ENCODE data around the gene IFITM1. TPM values are rescaled to one million over a fixed set of nuclear protein-coding genes. Genes with fewer than 3 reads are reported as not detected.

Gene IFITM1
- total and polyA plus RNA-seq, 3 experiments from 2014 or later = 70.7 to 2,153 (median 75.9) TPM

DNA sequence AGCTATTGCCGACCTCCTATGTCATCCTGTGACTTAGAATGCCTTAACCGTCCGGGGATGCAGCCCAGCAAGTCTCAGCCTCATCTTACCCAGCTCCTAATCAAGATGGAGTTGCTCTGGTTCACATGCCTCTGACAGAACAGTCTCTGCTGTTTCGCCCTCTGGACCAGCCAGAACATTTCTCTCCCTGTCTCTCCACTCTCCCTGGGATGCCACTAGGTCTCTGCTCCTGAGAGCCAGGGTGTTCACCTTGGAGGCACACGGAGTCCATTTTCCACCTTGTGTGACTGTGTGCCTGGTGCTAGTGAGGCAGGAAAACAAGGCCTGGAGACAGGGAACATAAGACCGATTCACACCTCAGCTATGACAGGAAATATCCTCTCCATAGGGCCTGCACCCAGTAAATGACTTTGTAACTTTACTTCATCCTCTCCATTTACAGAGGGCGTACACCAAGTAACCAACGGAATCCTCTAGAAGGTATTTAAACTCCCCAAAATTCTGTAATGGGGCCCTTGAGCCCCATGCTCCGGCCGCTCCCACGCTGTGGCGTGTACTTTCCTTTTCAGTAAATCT is 38.7 kb downstream of the IFITM1 start:
- DNase-seq = peak in 1 of 5 donors; percentile 26
- peak overlapping the region in 7 of 8 donors; percentile 43 to 99 (median 68) for H3K27ac Mint-ChIP-seq
- H3K9me3 Mint-ChIP-seq = no peaks in the 10 kb centered on the region
- peaks cover 45 to 49% (median 46%) of the 10 kb centered on the region in 3 donors for H3K4me1 Mint-ChIP-seq
- H3K27ac ChIP-seq (ENCODE audit: low read depth, low read length) = no peak overlapping the region
- H3K36me3 ChIP-seq (ENCODE audit: insufficient read depth, low read length) = no peaks in the 10 kb centered on the region
- no peaks in the 10 kb centered on the region for H3K36me3 Mint-ChIP-seq
- H3K9me3 ChIP-seq (ENCODE audit: low read length) = no peaks in the 10 kb centered on the region
- H3K4me1 ChIP-seq (ENCODE audit: insufficient read depth, low read length) = peaks cover 25% of the 10 kb centered on the region
- no peaks in the 10 kb centered on the region for H3K27me3 ChIP-seq (ENCODE audit: insufficient read depth, low read length, poor library complexity, severe bottlenecking)
- ChIA-PET POLR2A (interaction anchor here (0.5 to 1.7 kb wide), 3 partner anchors 13 to 40 kb away, joined by 3 to 4 read pairs (median 4); no protein-coding TSS in a partner anchor), CTCF (interaction anchor here (0.9 to 3.9 kb wide), 3 partner anchors 13 to 44 kb away, joined by 3 to 25 read pairs (median 3); no protein-coding TSS in a partner anchor)
- H3K27me3 Mint-ChIP-seq = no peaks in the 10 kb centered on the region
- H3K4me3 Mint-ChIP-seq = no peak overlapping the region
- H3K4me3 ChIP-seq (ENCODE audit: low read length) = no peak overlapping the region

DNA sequence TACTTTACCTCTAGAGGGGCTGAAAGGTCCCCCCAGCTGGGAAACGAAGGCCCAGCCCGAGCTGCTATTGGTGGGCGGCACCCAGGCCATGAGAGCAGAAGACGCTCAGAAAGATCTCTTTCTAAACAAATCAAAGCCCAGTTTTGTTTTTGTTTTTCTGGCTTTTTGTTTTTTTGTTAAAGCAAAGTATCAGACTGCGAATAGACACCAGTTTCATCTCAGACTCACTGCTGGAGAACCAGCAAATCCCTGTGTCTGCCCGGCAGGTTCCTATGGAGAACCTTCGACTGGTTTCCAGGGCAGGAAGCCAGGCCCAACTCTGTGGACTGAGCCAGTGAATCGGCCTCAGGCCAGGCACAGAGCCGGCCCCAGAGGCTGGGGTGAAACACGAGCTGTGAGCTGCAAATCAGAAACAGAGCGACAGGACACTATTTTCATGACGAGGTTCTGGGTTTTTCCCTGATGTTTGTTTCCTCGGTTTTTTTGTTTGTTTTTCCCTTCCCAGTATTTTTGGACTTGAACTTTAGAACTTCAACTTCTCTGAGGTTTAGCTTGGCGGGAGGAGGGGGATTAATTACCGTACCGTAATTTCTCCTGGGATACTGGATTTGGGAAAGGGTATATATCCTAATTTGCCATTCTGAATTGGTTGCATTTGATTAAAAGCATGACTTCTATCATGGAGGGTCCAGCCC is 39.5 kb downstream of the IFITM1 start:
- Mint-ChIP-seq H3K36me3 (no peaks in the 10 kb centered on the region), H3K9me3 (no peaks in the 10 kb centered on the region), H3K4me3 (peak overlapping the region in 2 of 7 donors; percentile 51 to 66), H3K27ac (peak overlapping the region; percentile 36 to 99 (median 76)), H3K27me3 (no peaks in the 10 kb centered on the region), H3K4me1 (peaks cover 45 to 49% (median 46%) of the 10 kb centered on the region in 3 donors)
- Histone ChIP-seq H3K4me3 (ENCODE audit: low read length) (no peak overlapping the region), H3K36me3 (ENCODE audit: insufficient read depth, low read length) (no peaks in the 10 kb centered on the region), H3K9me3 (ENCODE audit: low read length) (no peaks in the 10 kb centered on the region), H3K27ac (ENCODE audit: low read depth, low read length) (peak overlapping the region; percentile 31), H3K4me1 (ENCODE audit: insufficient read depth, low read length) (peaks cover 25% of the 10 kb centered on the region), H3K27me3 (ENCODE audit: insufficient read depth, low read length, poor library complexity, severe bottlenecking) (no peaks in the 10 kb centered on the region)
- ChIA-PET POLR2A (interaction anchor here (0.5 to 1.7 kb wide), 3 partner anchors 14 to 41 kb away, joined by 3 to 4 read pairs (median 4); no protein-coding TSS in a partner anchor), CTCF (interaction anchor here (0.7 to 3.9 kb wide), 4 partner anchors 14 to 72 kb away, joined by 3 to 25 read pairs (median 3); no protein-coding TSS in a partner anchor)
- DNase-seq = no peak

DNA sequence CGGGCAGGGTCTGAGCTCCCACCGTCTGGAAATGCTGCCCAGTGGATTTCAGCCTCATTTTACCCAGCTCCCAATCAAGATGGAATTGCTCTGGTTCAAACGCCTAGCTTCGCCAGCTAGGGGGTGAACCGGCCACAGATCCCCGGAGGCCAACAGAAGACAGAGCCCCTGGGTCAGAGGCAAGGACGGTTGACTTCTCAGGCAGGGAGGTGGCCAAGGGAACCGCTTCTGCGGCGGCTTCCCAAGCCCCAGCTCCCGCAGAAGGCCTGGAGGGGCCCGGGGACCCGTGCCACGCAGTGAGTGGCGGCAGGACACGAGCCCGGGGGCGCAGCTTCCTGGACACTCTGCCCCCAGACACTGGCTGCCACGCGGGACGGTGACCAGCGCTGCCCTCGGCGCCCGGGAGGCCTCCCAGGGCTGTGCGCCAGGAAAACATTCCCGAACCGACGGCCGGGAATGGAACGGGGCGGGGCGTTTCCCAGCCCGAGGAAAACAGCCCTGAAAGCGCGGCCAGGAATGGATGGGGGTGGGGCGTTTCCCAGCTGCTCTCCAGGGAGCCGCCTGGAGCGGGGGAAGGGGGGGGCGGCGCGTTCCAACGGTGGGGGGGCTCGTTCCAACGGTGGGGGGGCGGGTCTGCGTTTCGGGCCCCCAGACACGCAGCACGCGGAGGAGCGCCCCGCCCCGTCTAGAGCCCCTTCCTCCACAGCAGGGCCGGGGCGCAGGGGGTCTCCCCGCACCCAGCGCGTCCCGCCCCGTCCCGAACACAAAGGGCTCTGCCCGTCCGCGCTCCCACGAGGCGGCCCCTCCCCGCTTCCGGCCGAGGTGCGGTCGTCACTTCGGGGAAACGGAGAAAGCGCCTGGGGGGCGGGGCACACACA is 42.0 kb downstream of the IFITM1 start:
- Mint-ChIP-seq H3K4me3 (peak overlapping the region; percentile 63 to 85 (median 81)), H3K36me3 (no peaks in the 10 kb centered on the region), H3K4me1 (peaks cover 47 to 49% (median 48%) of the 10 kb centered on the region in 3 donors), H3K9me3 (peaks cover 0 to 2% (median 0%) of the 10 kb centered on the region in 5 donors), H3K27me3 (no peaks in the 10 kb centered on the region), H3K27ac (peak overlapping the region; percentile 78 to 99 (median 94))
- POLR2A ChIA-PET = interaction anchor here (0.6 to 1.8 kb wide), 11 partner anchors 17 to 150 kb away, joined by 3 to 7 read pairs (median 4); partner anchors contain the start of genes BET1L and RIC8A
- Histone ChIP-seq H3K27me3 (ENCODE audit: insufficient read depth, low read length, poor library complexity, severe bottlenecking) (no peaks in the 10 kb centered on the region), H3K4me3 (ENCODE audit: low read length) (peak overlapping the region; percentile 84), H3K4me1 (ENCODE audit: insufficient read depth, low read length) (peaks cover 25% of the 10 kb centered on the region), H3K9me3 (ENCODE audit: low read length) (no peaks in the 10 kb centered on the region), H3K27ac (ENCODE audit: low read depth, low read length) (peak overlapping the region; percentile 82), H3K36me3 (ENCODE audit: insufficient read depth, low read length) (no peaks in the 10 kb centered on the region)
- peak; percentile 75 to 90 (median 84) for DNase-seq
- CTCF ChIA-PET = interaction anchor here (0.9 to 3.9 kb wide), 20 partner anchors 8 to 150 kb away, joined by 3 to 25 read pairs (median 3); no protein-coding TSS in a partner anchor

- CTCF ChIA-PET = interaction anchor here (1.5 to 3.0 kb wide), 2 partner anchors 51 to 106 kb away, joined by 12 to 21 read pairs; no protein-coding TSS in a partner anchor
- H3K4me1 ChIP-seq (ENCODE audit: insufficient read depth, low read length) = peaks cover 18% of the 10 kb centered on the region
Measured at GRCh38 chr11:356610-357009, 42.8 kb downstream of the IFITM1 start.

GRCh38 chr11:357582-357981 is 43.7 kb downstream of the IFITM1 start:
- no peak overlapping the region for H3K4me3 Mint-ChIP-seq
- CTCF ChIA-PET = no interaction called here
- Histone ChIP-seq H3K27me3 (ENCODE audit: insufficient read depth, low read length, poor library complexity, severe bottlenecking) (no peaks in the 10 kb centered on the region), H3K9me3 (ENCODE audit: low read length) (no peaks in the 10 kb centered on the region), H3K27ac (ENCODE audit: low read depth, low read length) (no peak overlapping the region), H3K4me1 (ENCODE audit: insufficient read depth, low read length) (peaks cover 18% of the 10 kb centered on the region), H3K4me3 (ENCODE audit: low read length) (no peak overlapping the region), H3K36me3 (ENCODE audit: insufficient read depth, low read length) (no peaks in the 10 kb centered on the region)
- peaks cover 0 to 3% (median 0%) of the 10 kb centered on the region in 5 donors for H3K9me3 Mint-ChIP-seq
- H3K27ac Mint-ChIP-seq = no peak overlapping the region
- no peaks in the 10 kb centered on the region for H3K36me3 Mint-ChIP-seq
- POLR2A ChIA-PET = no interaction called here
- DNase-seq = no peak
- no peaks in the 10 kb centered on the region for H3K27me3 Mint-ChIP-seq
- peaks cover 33 to 35% (median 33%) of the 10 kb centered on the region in 3 donors for H3K4me1 Mint-ChIP-seq

More at GRCh38 chr11:356610-357009, 42.8 kb downstream of the IFITM1 start:
- Mint-ChIP-seq H3K4me1 (peaks cover 40 to 41% (median 40%) of the 10 kb centered on the region in 3 donors), H3K9me3 (peaks cover 0 to 2% (median 0%) of the 10 kb centered on the region in 5 donors), H3K27ac (no peak overlapping the region), H3K36me3 (no peaks in the 10 kb centered on the region), H3K4me3 (no peak overlapping the region), H3K27me3 (no peaks in the 10 kb centered on the region)
- POLR2A ChIA-PET = interaction anchor here (1.1 to 1.8 kb wide), 4 partner anchors 27 to 149 kb away, joined by 4 to 7 read pairs (median 4); partner anchors contain the start of genes BET1L and RIC8A
- no peak overlapping the region for H3K27ac ChIP-seq (ENCODE audit: low read depth, low read length)
- H3K4me3 ChIP-seq (ENCODE audit: low read length) = no peak overlapping the region
- no peaks in the 10 kb centered on the region for H3K36me3 ChIP-seq (ENCODE audit: insufficient read depth, low read length)
- no peaks in the 10 kb centered on the region for H3K9me3 ChIP-seq (ENCODE audit: low read length)
- no peaks in the 10 kb centered on the region for H3K27me3 ChIP-seq (ENCODE audit: insufficient read depth, low read length, poor library complexity, severe bottlenecking)
- DNase-seq = no peak

DNA sequence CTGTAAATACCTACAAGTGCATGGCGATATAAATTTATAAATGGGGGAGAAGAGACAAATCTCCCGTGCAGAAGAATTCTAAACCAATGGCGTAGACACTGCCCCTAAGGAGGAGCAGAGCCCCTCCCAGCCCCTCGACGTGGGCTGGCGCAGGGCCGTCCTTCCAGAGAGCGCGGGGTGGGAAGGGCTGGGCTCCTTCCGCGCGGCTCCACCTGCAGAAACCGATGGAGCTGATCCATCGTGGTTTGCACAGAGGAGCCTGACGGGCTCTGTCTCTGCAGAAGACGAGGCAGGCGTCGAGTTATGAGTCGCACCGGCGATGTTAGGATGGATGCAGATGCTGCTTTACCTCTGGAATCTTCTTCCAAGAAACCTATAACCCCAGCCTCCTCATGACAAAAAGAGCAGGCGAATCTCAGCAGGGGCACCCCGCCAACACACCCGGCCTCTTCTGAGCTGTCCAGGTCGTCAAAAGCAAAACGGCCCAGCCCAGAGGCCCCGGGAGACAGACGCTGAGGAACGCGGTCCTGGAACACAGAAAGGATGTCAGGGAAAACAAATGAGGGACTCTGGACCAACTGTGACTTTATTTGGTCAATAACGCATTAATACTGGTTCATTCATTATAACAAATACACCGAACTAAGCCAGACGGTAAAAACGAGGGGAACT is 44.4 kb downstream of the IFITM1 start:
- H3K36me3 Mint-ChIP-seq = no peaks in the 10 kb centered on the region
- H3K27ac Mint-ChIP-seq = peak overlapping the region in 4 of 8 donors; percentile 33 to 81 (median 59)
- CTCF ChIA-PET = interaction anchor here (1.3 kb wide), 1 partner anchor 9 kb away, joined by 3 read pairs; no protein-coding TSS in a partner anchor

More for the DNA sequence above, 44.4 kb downstream of the IFITM1 start:
- no peaks in the 10 kb centered on the region for H3K27me3 Mint-ChIP-seq
- H3K4me3 Mint-ChIP-seq = no peak overlapping the region
- POLR2A ChIA-PET = interaction anchor here (0.8 kb wide), 1 partner anchor 74 kb away, joined by 3 read pairs; no protein-coding TSS in a partner anchor
- Histone ChIP-seq H3K4me1 (ENCODE audit: insufficient read depth, low read length) (peaks cover 18% of the 10 kb centered on the region), H3K36me3 (ENCODE audit: insufficient read depth, low read length) (no peaks in the 10 kb centered on the region), H3K4me3 (ENCODE audit: low read length) (no peak overlapping the region), H3K27ac (ENCODE audit: low read depth, low read length) (no peak overlapping the region), H3K9me3 (ENCODE audit: low read length) (no peaks in the 10 kb centered on the region), H3K27me3 (ENCODE audit: insufficient read depth, low read length, poor library complexity, severe bottlenecking) (no peaks in the 10 kb centered on the region)
- H3K9me3 Mint-ChIP-seq = peaks cover 0 to 3% (median 0%) of the 10 kb centered on the region in 5 donors
- H3K4me1 Mint-ChIP-seq = peaks cover 27 to 28% (median 27%) of the 10 kb centered on the region in 3 donors
- DNase-seq = no peak
